DOHH2 (cell line): ENCODE results near the gene USP9X.
"Not testable (repeated sequence)": the region's sequence is repeated elsewhere in the genome, so short reads cannot be mapped to it uniquely, and the experiment has no call there.

Experiments
- H3F3A ChIP-seq: fragments of 200-600 bp; sonication (generic), shearing (Covaris generic); 2 replicates; pipeline ENCODE4 v1.6.0; 2016; ENCODE audit warnings: antibody characterized with exemption, mild to moderate bottlenecking; ENCODE audit not compliant: control insufficient read depth, insufficient read depth
- H3K27ac ChIP-seq: fragments of 200-600 bp; sonication (generic); 2 replicates; pipeline ENCODE4 v1.5.1; 2014; ENCODE audit warnings: low read depth, mild to moderate bottlenecking, low read length, moderate library complexity
- H3K27me3 ChIP-seq: fragments of 200-600 bp; sonication (generic); 2 replicates; pipeline ENCODE4 v1.6.1; 2014; ENCODE audit warnings: mild to moderate bottlenecking, low read length, mixed read lengths; ENCODE audit not compliant: control insufficient read depth
- H3K36me3 ChIP-seq: fragments of 200-600 bp; sonication (generic); 2 replicates; pipeline ENCODE4 v1.6.1; 2014; ENCODE audit warnings: mild to moderate bottlenecking, low read length, moderate library complexity, mixed read lengths; ENCODE audit not compliant: control insufficient read depth
- H3K4me1 ChIP-seq: fragments of 200-600 bp; sonication (generic); 2 replicates; pipeline ENCODE4 v1.6.1; 2014; ENCODE audit warnings: mild to moderate bottlenecking, low read length, mixed read lengths; ENCODE audit not compliant: control insufficient read depth
- H3K4me2 ChIP-seq: fragments of 200-600 bp; sonication (generic); 2 replicates; pipeline ENCODE4 v1.6.0; 2014; ENCODE audit warnings: mild to moderate bottlenecking, low read length, moderate library complexity
- H3K4me3 ChIP-seq: fragments of 200-600 bp; sonication (generic); 2 replicates; pipeline ENCODE4 v1.5.1; 2014; ENCODE audit warnings: mild to moderate bottlenecking, low read length, mixed read lengths
- H3K79me2 ChIP-seq: fragments of 200-600 bp; sonication (generic); 2 replicates; pipeline ENCODE4 v1.6.1; 2014; ENCODE audit warnings: mild to moderate bottlenecking, low read length, mixed read lengths; ENCODE audit not compliant: control insufficient read depth
- H3K9me2 ChIP-seq: fragments of 200-600 bp; sonication (generic); replicated peaks from 2 replicates; pipeline ENCODE4 v1.6.1; 2014; ENCODE audit warnings: mild to moderate bottlenecking, low read length, mixed read lengths; ENCODE audit not compliant: control insufficient read depth
- H3K9me3 ChIP-seq: fragments of 200-600 bp; sonication (generic); 2 replicates; pipeline ENCODE4 v1.6.1; 2014; ENCODE audit warnings: antibody characterized with exemption, low read length, mixed read lengths; ENCODE audit not compliant: control insufficient read depth, insufficient read depth
- H4K20me1 ChIP-seq: fragments of 200-600 bp; sonication (generic); 2 replicates; pipeline ENCODE4 v1.6.0; 2014; ENCODE audit warnings: low read depth, mild to moderate bottlenecking, antibody characterized with exemption, low read length, moderate library complexity; ENCODE audit not compliant: control insufficient read depth, insufficient read depth
- EZH2phosphoT487 ChIP-seq: fragments of 200-600 bp; sonication (generic); IDR thresholded peaks from 2 replicates; pipeline ENCODE4 v1.6.1; 2017; ENCODE audit warnings: borderline replicate concordance, mild to moderate bottlenecking, antibody characterized with exemption, low read length, moderate library complexity, mixed read lengths
- TF ChIP-seq, protein P1 (sequence below): fragments of 200-600 bp; sonication (generic); IDR thresholded peaks from one replicate; pipeline ENCODE4 v1.5.1; 2014; ENCODE audit warnings: antibody characterized with exemption, mild to moderate bottlenecking, low read depth, low read length; ENCODE audit not compliant: poor library complexity, severe bottlenecking

Gene USP9X

DNA sequence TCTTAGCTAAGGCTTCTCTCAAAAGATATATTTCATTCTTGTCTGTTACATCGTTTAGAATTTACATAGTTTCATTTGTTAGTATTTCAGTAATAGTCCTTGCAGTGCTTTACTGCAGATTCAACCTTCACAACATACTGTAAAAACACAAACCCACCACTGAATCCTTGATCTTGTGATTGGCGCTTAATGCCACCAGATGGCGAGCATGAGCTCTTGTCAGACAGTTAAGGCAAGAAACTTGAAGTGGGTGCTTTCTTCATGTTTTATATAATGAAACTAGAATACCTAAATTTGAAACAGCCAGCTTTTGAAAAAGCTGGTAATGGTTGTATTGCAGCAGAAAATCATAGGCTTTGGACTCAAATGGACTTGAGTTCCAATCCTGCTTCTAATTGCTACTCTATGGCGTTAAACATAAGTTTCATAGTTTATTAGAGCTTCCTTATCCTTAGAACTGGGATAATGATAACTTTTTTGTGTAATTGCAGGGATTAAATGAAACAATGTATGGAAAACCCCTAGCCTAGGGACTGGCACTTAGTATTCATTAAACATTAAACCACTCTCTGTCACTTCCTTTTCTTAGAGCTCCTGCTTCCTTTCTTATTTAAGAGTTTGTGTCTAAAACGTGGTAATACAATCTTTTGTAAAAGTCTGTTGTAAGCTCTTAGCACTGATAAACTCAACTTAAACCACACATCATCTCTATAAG lies 95.1 kb downstream of the USP9X start:
- H4K20me1 ChIP-seq: no peaks in the 10 kb centered on the region
- H3K9me3 ChIP-seq: no peaks in the 10 kb centered on the region
- H3F3A ChIP-seq: no peaks in the 10 kb centered on the region
- no peaks in the 10 kb centered on the region for H3K27me3 ChIP-seq
- TF ChIP-seq EZH2phosphoT487: no peak
- TF ChIP-seq, protein P1, sequence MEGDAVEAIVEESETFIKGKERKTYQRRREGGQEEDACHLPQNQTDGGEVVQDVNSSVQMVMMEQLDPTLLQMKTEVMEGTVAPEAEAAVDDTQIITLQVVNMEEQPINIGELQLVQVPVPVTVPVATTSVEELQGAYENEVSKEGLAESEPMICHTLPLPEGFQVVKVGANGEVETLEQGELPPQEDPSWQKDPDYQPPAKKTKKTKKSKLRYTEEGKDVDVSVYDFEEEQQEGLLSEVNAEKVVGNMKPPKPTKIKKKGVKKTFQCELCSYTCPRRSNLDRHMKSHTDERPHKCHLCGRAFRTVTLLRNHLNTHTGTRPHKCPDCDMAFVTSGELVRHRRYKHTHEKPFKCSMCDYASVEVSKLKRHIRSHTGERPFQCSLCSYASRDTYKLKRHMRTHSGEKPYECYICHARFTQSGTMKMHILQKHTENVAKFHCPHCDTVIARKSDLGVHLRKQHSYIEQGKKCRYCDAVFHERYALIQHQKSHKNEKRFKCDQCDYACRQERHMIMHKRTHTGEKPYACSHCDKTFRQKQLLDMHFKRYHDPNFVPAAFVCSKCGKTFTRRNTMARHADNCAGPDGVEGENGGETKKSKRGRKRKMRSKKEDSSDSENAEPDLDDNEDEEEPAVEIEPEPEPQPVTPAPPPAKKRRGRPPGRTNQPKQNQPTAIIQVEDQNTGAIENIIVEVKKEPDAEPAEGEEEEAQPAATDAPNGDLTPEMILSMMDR: peak; percentile 58
- H3K4me1 ChIP-seq: peaks cover 23% of the 10 kb centered on the region
- H3K79me2 ChIP-seq: no peaks in the 10 kb centered on the region; the same call in 1 of the 2 replicates
- no peak overlapping the region for H3K4me2 ChIP-seq
- H3K27ac ChIP-seq: no peak overlapping the region
- H3K9me2 ChIP-seq: no peaks in the 10 kb centered on the region
- H3K36me3 ChIP-seq: peaks cover 37% of the 10 kb centered on the region
- no peak overlapping the region for H3K4me3 ChIP-seq

DNA sequence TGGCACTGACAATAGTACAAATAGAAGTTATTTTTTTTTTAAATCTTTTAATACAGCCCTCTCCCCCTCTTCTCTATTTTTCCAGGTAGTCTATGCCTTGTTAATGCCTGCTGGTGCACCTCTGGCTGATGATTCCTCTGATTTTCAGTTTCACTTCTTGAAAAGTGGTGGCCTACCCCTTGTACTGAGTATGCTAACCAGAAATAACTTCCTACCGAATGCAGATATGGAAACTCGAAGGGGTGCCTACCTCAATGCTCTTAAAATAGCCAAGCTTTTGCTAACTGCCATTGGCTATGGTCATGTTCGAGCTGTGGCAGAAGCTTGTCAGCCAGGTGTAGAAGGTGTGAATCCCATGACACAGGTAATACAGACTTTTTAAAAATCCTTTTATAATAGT lies 99.1 kb downstream of the USP9X start:
- H3K27ac ChIP-seq: no peak overlapping the region
- peaks cover 61% of the 10 kb centered on the region for H3K36me3 ChIP-seq
- TF ChIP-seq EZH2phosphoT487: no peak
- TF ChIP-seq, protein P1: no peak
- H3K27me3 ChIP-seq: no peaks in the 10 kb centered on the region
- H3K4me3 ChIP-seq: no peak overlapping the region
- no peaks in the 10 kb centered on the region for H3F3A ChIP-seq
- no peaks in the 10 kb centered on the region for H3K9me2 ChIP-seq
- H3K79me2 ChIP-seq: no peaks in the 10 kb centered on the region
- no peaks in the 10 kb centered on the region for H4K20me1 ChIP-seq
- peaks cover 6% of the 10 kb centered on the region for H3K4me1 ChIP-seq
- no peak overlapping the region for H3K4me2 ChIP-seq
- no peaks in the 10 kb centered on the region for H3K9me3 ChIP-seq

DNA sequence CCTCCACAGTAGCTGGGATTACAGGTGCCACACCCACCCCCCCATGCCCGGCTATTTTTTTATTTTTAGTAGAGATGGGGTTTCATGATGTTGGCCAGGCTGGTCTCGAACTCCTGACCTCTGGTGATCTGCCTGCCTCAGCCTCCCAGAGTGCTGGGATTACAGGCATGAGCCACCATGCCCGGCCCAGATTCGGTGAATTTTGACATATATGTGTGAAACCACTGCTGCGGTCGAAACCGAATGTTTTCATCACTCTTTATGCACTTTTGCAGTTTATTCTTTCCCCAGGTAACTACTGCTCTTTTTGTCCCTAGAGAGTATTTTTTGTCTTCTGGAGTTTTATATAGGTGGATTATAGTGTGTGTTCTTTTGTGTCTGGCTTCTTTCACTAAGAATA lies 101.7 kb downstream of the USP9X start:
- not testable (repeated sequence) for H3K79me2 ChIP-seq, H3K4me3 ChIP-seq, H3K4me2 ChIP-seq, H3K27ac ChIP-seq, H3K9me3 ChIP-seq, H3K27me3 ChIP-seq, H4K20me1 ChIP-seq, H3F3A ChIP-seq, H3K4me1 ChIP-seq, H3K9me2 ChIP-seq
- H3K36me3 ChIP-seq: peaks cover 57% of the 10 kb centered on the region

DNA sequence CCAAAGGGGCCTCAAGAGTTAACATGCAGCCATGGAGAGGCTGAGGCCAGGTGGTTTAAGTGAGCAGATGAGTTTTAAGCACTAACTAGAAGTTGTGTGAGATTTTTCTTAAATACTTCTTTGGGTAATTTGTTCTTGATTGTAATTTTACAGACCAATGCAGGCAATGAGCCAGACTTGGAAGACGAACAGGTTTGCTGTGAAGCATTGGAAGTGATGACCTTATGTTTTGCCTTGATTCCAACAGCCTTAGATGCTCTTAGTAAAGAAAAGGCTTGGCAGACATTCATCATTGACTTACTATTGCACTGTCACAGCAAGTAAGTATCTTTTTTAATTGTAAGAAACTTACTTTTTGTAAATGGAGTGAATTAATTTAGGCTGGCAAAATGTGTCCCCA lies 103.9 kb downstream of the USP9X start:
- Histone ChIP-seq H4K20me1 (no peaks in the 10 kb centered on the region), H3K36me3 (peaks cover 52% of the 10 kb centered on the region)

More for the DNA sequence above, 103.9 kb downstream of the USP9X start:
- Histone ChIP-seq H3K27me3 (no peaks in the 10 kb centered on the region), H3K9me2 (no peaks in the 10 kb centered on the region), H3F3A (no peaks in the 10 kb centered on the region), H3K9me3 (no peaks in the 10 kb centered on the region), H3K4me2 (no peak overlapping the region), H3K79me2 (no peaks in the 10 kb centered on the region), H3K27ac (no peak overlapping the region), H3K4me1 (no peaks in the 10 kb centered on the region), H3K4me3 (no peak overlapping the region)
- TF ChIP-seq EZH2phosphoT487: no peak
- TF ChIP-seq, protein P1: no peak
